Measurements from ENCODE around the gene AK5. TPM values are rescaled to one million over a fixed set of nuclear protein-coding genes. Genes with fewer than 3 reads are reported as not detected.

The AK5 gene
- total and polyA plus RNA-seq, 11 donors, result 0.14 to 0.91 (median 0.40) TPM; not detected in 2

DNA sequence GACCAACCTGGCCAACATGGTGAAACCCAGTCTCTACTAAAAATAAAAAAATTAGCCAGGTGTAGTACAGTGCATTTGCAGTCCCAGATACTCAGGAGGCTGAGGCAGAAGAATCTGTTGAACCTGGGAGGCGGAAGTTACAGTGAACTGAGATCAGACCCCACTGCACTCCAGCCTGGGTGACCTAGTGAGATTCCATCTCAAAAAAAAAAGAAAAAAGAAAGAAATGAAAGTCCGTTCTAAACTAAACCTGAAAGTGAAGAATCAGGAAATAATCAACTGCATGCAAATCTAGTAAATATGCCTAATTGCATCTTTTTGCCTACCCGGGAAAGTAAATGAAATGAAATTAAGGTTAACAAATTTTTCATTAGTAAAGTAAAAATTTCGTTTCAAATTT is 301.1 kb downstream of the AK5 start:
- no peak overlapping the region for H3K4me3 ChIP-seq
- no peaks in the 10 kb centered on the region for H3K27me3 ChIP-seq
- DNase-seq (no peak), ATAC-seq (no peak)
- no peak overlapping the region for H3K27ac ChIP-seq
- TF ChIP-seq POLR2A (IDR thresholded peaks at IDR 0.05), result no peak
- peaks cover 0 to 69% (median 52%) of the 10 kb centered on the region in 9 donors for H3K36me3 ChIP-seq
- WGBS, 4 donors, result 87 to 94% (median 91%) methylated on average over 4 of the region's 4 CpGs
- H3K9me3 ChIP-seq, result no peaks in the 10 kb centered on the region
- intact Hi-C loops (cut with DNase I), result loop anchor here in 1 of 10 donors (10.0 kb wide), 1 partner anchor 102 kb away; the partner anchor contains the start of gene ZZZ3
- H3K4me1 ChIP-seq, result peaks cover 0 to 3% (median 0%) of the 10 kb centered on the region in 12 donors

DNA sequence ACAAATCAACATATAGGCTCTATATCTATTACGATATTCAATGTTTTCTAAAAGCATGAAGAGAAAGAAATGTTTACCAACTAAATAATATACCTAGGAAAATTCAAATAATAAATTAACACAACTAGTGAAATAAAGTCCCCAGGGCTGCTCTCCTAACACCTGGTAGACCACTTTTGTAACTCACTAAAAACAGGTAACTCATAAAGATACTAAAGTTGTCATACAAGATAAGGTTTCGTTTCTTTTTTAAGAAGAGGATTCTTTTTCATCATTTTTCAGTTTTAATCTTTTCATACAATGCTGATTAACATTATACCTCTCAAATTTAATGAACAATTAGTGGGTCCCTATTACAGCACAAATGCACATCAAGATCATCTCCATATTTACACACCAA is 301.7 kb downstream of the AK5 start:
- ATAC-seq (no peak), DNase-seq (no peak)
- Histone ChIP-seq H3K9me3 (no peaks in the 10 kb centered on the region), H3K4me3 (no peak overlapping the region), H3K27me3 (no peaks in the 10 kb centered on the region), H3K36me3 (peaks cover 0 to 65% (median 46%) of the 10 kb centered on the region in 9 donors), H3K4me1 (peaks cover 0 to 3% (median 0%) of the 10 kb centered on the region in 12 donors), H3K27ac (no peak overlapping the region)
- intact Hi-C loops (cut with DNase I), result loop anchor here in 1 of 10 donors (10.0 kb wide), 1 partner anchor 101 kb away; the partner anchor contains the start of gene ZZZ3
- WGBS, 4 donors, result 92 to 95% (median 94%) methylated on average over 2 of the region's 2 CpGs
- TF ChIP-seq, protein P1, sequence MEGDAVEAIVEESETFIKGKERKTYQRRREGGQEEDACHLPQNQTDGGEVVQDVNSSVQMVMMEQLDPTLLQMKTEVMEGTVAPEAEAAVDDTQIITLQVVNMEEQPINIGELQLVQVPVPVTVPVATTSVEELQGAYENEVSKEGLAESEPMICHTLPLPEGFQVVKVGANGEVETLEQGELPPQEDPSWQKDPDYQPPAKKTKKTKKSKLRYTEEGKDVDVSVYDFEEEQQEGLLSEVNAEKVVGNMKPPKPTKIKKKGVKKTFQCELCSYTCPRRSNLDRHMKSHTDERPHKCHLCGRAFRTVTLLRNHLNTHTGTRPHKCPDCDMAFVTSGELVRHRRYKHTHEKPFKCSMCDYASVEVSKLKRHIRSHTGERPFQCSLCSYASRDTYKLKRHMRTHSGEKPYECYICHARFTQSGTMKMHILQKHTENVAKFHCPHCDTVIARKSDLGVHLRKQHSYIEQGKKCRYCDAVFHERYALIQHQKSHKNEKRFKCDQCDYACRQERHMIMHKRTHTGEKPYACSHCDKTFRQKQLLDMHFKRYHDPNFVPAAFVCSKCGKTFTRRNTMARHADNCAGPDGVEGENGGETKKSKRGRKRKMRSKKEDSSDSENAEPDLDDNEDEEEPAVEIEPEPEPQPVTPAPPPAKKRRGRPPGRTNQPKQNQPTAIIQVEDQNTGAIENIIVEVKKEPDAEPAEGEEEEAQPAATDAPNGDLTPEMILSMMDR (IDR thresholded peaks at IDR 0.05), result no peak
- no peak for TF ChIP-seq POLR2A (IDR thresholded peaks at IDR 0.05)

DNA sequence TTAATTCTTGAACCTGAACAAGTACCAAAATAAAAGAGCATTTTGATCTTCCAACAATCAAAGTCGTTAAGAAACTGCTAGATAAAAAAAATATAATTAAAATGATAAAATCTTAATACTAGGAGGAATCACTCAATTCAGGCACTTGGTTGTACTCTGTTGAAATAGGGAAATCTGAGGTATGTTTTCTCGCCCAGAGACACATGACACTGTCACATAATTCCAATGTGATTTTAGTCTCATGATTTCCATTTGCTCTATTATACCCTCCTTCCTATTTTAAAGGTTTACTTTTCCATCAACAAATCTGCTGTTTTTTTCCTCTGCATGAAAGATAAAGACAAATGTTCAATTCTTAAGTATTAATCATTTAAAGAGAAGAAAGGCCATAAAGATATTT is 303.1 kb downstream of the AK5 start:
- Histone ChIP-seq H3K27ac (no peak overlapping the region), H3K9me3 (no peaks in the 10 kb centered on the region), H3K4me1 (peaks cover 0 to 3% (median 0%) of the 10 kb centered on the region in 12 donors), H3K27me3 (no peaks in the 10 kb centered on the region), H3K36me3 (peaks cover 0 to 51% (median 32%) of the 10 kb centered on the region in 9 donors), H3K4me3 (no peak overlapping the region)
- ATAC-seq (no peak), DNase-seq (no peak)
- TF ChIP-seq POLR2A (IDR thresholded peaks at IDR 0.05), result no peak
- TF ChIP-seq, protein P1 (IDR thresholded peaks at IDR 0.05), result no peak
- intact Hi-C loops (cut with DNase I), result loop anchor here in 1 of 10 donors (10.0 kb wide), 1 partner anchor 100 kb away; the partner anchor contains the start of gene ZZZ3
- WGBS, 4 donors, result 85 to 94% (median 91%) methylated on average over 2 of the region's 2 CpGs

DNA sequence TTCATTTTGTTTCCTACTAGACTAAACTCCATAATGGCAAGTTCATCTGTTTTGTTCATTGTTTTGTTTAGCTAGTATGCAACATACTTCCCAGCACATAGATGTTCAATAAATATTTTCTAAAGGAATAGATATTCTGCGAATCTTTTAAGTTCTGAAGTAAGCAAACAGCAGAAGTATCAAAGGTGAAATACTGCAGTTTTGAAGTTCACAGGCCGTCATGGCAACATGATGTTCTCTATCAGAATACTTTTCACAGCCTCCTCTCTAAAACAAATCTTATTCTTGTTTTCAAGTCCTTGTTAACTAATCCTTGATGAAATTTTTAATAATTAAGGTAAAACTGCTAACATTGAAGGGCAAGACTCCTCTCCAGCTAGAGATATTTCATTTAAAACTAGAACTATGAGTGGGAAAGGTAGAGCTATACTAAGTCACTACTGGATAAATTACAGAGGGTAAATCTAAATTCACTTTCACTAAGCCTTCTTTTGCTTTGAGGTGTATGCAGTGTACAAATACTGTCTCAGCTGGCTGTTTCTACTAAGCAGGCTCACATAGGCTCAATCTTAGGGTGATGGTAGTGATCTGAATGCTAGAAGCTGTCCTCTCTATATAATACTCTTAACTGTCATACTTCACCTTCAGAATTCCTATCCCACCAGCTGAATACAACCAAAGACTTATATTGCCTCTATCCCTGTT is 303.9 kb downstream of the AK5 start:
- no peaks in the 10 kb centered on the region for H3K27me3 ChIP-seq
- WGBS, 4 donors, result 92 to 94% (median 93%) methylated on average over 2 of the region's 2 CpGs
- no peak for TF ChIP-seq POLR2A (IDR thresholded peaks at IDR 0.05)
- TF ChIP-seq, protein P1 (IDR thresholded peaks at IDR 0.05), result no peak
- intact Hi-C loops (cut with DNase I), result loop anchor here in 1 of 10 donors (10.0 kb wide), 1 partner anchor 99 kb away; the partner anchor contains the start of gene ZZZ3
- no peaks in the 10 kb centered on the region for H3K9me3 ChIP-seq
- no peak overlapping the region for H3K4me3 ChIP-seq
- ATAC-seq, result no peak
- H3K27ac ChIP-seq, result no peak overlapping the region
- peaks cover 0 to 6% (median 0%) of the 10 kb centered on the region in 12 donors for H3K4me1 ChIP-seq
- no peak for DNase-seq
- peaks cover 0 to 42% (median 24%) of the 10 kb centered on the region in 9 donors for H3K36me3 ChIP-seq
